GM08714 (cell line): ENCODE results near the gene GALNT15.

ENCODE experiments used
- H3K4me3 ChIP-seq: fragments of 200-500 bp; sonication (Bioruptor generic); 2 replicates; pipeline ENCODE4 v1.5.1; 2014; ENCODE audit warnings: mild to moderate bottlenecking, low read length, inconsistent platforms
- ZNF274 ChIP-seq: IDR thresholded peaks from 2 replicates; pipeline ENCODE4 v1.6.1; 2012; ENCODE audit warnings: mild to moderate bottlenecking, low read depth, low read length

Gene GALNT15

DNA sequence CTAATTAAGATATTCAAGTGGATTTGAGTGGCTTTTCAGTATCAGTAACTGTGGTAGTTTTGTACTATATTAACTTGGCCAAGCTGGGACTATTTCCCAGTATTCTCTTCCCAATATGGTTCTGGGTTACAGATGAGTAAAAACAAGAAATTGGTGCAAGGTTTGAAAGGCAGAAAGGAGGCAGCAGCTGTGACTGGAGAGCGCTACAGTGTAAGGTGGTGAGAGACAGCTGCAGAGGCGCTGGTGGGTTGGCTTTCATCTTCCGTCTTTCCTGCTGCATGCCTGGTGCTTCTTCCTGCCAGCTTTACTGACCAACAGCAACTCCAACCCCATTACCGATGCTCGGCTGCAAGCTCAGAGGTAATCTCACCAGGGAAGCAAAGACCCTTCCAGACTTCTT, 80.4 kb downstream of the GALNT15 start:
- H3K4me3 ChIP-seq, result no peak overlapping the region
- TF ChIP-seq ZNF274, result no peak

DNA sequence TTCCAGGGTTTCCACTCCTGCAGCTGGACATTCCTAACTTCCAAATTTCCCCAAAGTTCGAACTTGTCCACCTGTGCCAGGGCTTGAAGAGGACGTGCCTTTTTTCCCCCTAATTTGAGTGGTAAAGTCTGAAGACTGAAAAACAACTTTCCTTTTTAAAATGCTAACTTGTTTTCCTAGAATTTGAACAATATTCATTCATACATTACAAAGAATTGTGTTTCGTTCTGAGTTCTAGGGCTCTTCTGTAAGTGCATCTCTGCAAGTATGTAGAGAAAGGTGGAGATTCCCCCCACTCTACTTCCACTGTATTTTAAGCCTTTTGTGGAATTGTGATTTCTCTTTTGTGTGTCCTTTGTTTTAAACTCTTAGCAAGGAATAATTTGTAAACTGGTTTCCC, 80.8 kb downstream of the GALNT15 start:
- TF ChIP-seq ZNF274, result no peak
- H3K4me3 ChIP-seq, result no peak overlapping the region

- TF ChIP-seq ZNF274, result no peak
- no peak overlapping the region for H3K4me3 ChIP-seq
Measured at GRCh38 chr3:16255726-16256125, 81.2 kb downstream of the GALNT15 start.

DNA sequence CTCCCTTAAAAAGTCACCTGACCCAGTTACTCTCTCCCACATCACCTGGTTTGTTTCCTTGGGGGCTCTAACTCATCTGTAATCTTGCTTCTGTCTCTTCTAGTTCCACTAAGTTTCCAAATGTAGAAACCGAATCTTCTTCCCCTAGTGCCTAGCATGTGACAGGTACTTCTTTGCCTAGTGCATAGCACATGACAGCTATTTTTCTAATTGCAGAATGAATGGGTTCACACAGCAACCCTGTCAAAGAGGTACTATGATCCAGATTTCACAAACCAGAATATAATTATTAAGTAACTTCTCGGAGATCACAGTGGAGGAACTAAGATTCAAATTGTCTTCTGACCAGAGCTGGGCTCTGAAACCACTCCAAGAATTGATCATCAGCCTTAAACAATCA, 82.8 kb downstream of the GALNT15 start:
- no peak for TF ChIP-seq ZNF274
- no peak overlapping the region for H3K4me3 ChIP-seq

DNA sequence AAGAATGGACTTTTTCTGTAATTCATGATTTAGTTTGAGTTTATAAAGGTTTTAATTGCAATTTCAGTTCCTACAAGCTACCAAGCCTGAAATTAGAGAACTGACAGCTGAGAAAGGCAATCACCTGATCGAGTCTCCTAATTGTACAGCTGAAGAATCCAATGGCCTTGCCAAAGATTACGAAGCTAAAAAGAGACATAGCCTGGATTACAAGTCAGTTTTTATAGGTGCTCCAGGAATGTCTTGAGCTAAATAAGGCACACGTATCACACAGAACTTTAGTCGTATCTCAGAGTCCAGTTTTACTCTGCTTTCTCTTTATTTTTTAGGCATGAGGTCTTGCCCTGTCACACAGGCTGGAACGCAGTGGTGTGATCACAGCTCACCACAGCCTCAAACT, 83.7 kb downstream of the GALNT15 start:
- TF ChIP-seq ZNF274, result no peak

DNA sequence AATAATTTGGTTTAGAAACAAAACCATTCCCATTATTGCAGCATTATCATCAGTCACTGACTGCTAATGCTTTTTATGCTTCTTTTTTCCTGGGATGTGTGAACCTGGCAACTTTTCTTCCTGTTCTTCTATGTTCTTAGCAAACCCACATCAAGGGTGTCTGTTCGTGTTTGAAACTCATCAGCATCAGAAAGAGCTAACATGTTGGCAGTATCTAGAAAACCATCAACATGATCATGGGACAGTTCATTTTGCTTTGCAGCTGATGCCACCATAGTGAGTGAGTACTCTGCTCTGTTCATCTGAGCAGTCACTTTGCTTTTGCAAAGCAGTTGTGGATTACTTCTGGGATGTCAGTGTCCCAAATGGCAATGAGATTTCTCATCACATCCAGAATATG, 84.4 kb downstream of the GALNT15 start:
- TF ChIP-seq ZNF274, result no peak
- H3K4me3 ChIP-seq, result no peak overlapping the region

More for the DNA sequence above, 83.7 kb downstream of the GALNT15 start:
- H3K4me3 ChIP-seq, result no peak overlapping the region

DNA sequence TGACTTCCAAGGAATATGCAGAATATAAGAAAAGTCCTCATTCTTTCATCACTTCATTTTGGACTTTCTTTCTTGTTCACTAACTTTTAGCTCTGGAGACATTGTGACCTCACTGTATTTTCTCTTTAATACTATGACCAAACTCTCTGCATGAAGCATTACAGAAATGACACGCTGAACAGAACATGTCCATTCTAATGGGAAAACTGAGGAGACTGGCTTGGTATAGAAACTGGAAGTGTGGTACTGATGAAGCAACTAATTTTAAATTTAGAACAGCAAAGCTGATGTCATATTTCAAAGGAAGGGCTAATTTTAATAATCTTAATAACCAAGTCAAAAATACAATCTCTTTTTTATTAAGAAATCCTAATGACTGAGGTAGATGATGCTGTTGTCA, 85.6 kb downstream of the GALNT15 start:
- TF ChIP-seq ZNF274, result no peak
- H3K4me3 ChIP-seq, result no peak overlapping the region

- no peak overlapping the region for H3K4me3 ChIP-seq
- TF ChIP-seq ZNF274, result no peak
Measured at GRCh38 chr3:16262174-16262573, 87.7 kb downstream of the GALNT15 start.

DNA sequence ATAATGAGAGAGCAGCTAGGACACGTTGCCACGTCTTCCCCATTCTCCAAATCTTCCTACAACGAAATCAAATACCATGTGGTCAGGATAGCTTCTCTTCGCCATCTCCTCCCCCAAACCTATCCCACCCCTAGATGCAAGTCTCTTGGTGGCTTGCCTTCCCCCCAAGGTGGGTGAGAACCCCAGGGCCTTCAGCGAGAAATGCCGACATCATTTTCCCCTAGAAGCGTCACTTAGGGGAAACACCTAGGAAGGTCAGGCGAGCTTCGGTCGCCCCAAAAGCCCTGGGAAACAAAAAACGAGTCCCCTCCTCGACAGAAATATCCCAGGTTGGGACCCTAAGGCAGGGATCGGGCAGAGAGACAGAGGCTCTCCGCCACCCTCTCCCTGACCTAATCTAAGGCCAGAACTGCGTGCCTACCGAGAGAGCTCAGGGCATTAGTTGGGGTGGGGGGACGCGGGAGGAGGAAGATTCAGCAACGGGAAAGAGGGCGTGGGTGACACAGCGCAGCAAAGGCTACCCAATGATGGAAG, 89.8 kb downstream of the GALNT15 start:
- H3K4me3 ChIP-seq, result peak overlapping the region; percentile 92
- no peak for TF ChIP-seq ZNF274

DNA sequence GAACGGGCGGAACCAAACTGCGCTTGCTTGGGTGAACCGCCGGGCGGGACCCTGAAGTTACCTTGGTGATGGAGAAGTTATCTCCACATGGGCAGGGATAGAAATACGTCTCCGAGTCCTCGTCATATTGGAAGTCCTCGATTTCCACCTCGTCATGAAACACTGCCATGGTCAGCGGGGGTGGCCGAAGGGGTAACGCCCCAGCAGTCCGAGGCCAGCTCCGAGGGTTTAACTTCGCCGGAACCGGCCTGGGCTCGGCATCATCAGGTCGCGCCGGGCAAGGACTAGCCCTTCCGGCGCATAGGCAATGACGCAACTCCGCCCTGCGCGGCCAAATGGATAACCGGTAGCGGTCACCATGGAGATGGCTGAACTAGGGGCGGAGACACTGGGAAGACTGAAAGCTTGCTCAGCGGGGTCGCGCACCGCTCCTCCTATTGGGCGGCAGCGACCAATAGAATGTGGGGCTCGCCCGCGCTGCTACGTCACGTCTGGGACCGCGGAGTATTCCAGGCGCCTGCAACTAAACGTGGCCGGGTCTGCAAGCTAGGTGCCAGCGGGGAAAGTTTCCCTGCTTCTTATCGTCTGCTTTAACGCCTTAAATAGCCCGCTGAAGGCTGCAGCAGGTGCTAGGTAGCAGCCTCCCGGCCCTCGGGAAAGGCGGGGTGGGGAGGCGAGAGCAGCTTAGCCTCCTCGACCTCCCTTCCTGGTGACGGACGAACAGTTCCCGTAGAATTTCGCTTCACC, 90.4 kb downstream of the GALNT15 start, which contains the start of the genes DPH3 and OXNAD1:
DPH3 (minus strand) TSS at position 236 of the 747 bp plus-strand sequence; CDS start at position 169, 67 bp downstream.
OXNAD1 (plus strand) TSS at position 505 of the 747 bp plus-strand sequence. CDS start 5,741 bp downstream, outside the sequence.
- H3K4me3 ChIP-seq, result peak within 1 kb of the TSS; percentile 96
- TF ChIP-seq ZNF274, result no peak

- no peak for TF ChIP-seq ZNF274
- H3K4me3 ChIP-seq, result peak overlapping the region; percentile 96
Measured at GRCh38 chr3:16265455-16265786, 90.9 kb downstream of the GALNT15 start.

- no peak overlapping the region for H3K4me3 ChIP-seq
- no peak for TF ChIP-seq ZNF274
Measured at GRCh38 chr3:16266714-16267113, 92.2 kb downstream of the GALNT15 start.

DNA sequence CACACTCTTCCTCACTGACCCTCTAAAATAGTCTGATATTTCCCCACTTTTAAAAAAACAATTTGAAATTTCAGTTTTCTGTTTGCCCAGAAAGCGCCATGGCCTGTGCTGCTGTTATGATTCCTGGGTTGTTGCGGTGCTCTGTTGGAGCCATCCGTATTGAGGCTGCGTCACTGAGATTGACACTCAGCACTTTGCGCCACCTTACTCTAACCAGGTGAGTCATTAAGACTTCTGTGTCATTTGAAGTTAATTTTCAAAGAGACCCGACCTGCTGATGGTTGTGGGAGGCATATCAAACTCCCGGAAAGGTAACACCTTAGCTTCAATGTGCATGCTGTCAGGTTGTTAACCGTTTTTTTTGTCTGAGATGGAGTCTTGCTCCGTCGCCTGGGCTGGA, 96.4 kb downstream of the GALNT15 start:
- H3K4me3 ChIP-seq, result no peak overlapping the region
- no peak for TF ChIP-seq ZNF274

DNA sequence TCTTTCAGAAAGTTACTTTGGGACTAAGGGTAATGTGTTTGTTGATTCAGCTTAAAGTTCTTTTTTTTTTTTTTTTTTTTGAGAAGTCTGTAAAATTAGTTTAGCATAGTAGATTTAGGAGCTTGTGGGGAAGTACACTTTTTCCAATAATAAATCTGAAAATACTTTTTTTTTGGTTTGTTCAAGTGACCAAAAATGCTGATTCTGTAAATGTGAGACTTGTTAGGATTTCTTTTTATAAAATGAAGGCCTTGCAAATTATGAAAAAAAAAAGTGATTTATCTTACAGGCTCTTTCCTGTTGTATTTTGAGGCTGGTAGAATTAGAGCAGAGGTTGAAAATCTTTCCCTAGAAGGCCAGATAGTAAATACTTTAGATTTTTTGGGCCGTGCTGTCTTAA, 98.1 kb downstream of the GALNT15 start:
- no peak for TF ChIP-seq ZNF274
- no peak overlapping the region for H3K4me3 ChIP-seq

DNA sequence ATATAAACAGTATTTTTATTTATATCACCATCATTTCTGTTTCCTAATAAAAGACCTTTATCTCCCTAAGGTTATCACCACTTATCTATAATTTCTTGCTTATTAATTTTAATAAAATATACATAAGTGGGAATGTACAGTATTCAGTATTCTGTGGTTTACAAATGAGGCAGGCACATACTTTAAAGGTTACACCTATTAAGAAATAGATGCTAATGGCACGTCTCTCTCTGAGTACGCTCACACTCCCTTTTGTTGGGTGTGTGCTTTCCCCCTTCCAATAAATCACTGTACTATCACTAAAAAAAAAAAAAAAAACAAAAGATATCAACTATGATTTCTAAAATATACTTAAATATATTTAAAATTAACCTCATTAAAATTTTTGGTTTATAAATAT, 99.4 kb downstream of the GALNT15 start:
- TF ChIP-seq ZNF274, result no peak

More for the DNA sequence above, 99.4 kb downstream of the GALNT15 start:
- H3K4me3 ChIP-seq, result no peak overlapping the region
